Natural killer cell (primary cell): Measurements from ENCODE around the gene MAPK9. TPM values are rescaled to one million over a fixed set of nuclear protein-coding genes. Genes with fewer than 3 reads are reported as not detected.

Source experiments
- ATAC-seq, 3 donors: fragments of 150-1000 bp in 2 of 3; fragments of 200-7000 bp in 1 of 3; cut with Tn5 transposase; 1 replicate in 1 of 3; 2 replicates in 2 of 3; pipeline ENCODE4 v1.10.0; 2021; ENCODE audit warnings: mild to moderate bottlenecking in 2 of 3, moderate library complexity in 2 of 3
- DNase-seq, 2 donors: peaks; one replicate each; pipeline versions ENCODE4 v3.0.0 to v3.0.0-alpha.2; 2013 to 2021; ENCODE audit warnings: mixed read lengths in 1 of 2
- H3K27ac ChIP-seq: one replicate; pipeline ENCODE4 v1.5.1; 2013; ENCODE audit warnings: mild to moderate bottlenecking, low read length
- H3K27me3 ChIP-seq: one replicate; pipeline ENCODE4 v1.6.1; 2013; ENCODE audit warnings: low read length; ENCODE audit not compliant: control insufficient read depth, insufficient read depth
- H3K36me3 ChIP-seq: one replicate; pipeline ENCODE4 v1.6.1; 2013; ENCODE audit warnings: low read length; ENCODE audit not compliant: control insufficient read depth, insufficient read depth
- H3K4me1 ChIP-seq: one replicate; pipeline ENCODE4 v1.6.1; 2013; ENCODE audit warnings: low read length; ENCODE audit not compliant: control insufficient read depth, insufficient read depth
- H3K4me3 ChIP-seq: one replicate; pipeline ENCODE4 v1.5.1; 2013; ENCODE audit warnings: low read length
- H3K9me3 ChIP-seq: one replicate; pipeline ENCODE4 v1.6.1; 2013; ENCODE audit warnings: low read length; ENCODE audit not compliant: control insufficient read depth, insufficient read depth
- H3K27ac Mint-ChIP-seq, 2 donors: one replicate each; pipeline ENCODE4 v1.8.0; 2022; ENCODE audit warnings: mild to moderate bottlenecking in 2 of 2, mixed read lengths in 2 of 2, moderate library complexity in 1 of 2
- H3K27me3 Mint-ChIP-seq, 2 donors: one replicate each; pipeline ENCODE4 v1.8.0; 2022; ENCODE audit warnings: low read depth in 2 of 2, mixed read lengths in 2 of 2
- H3K36me3 Mint-ChIP-seq: one replicate; pipeline ENCODE4 v1.8.0; 2022; ENCODE audit warnings: mixed read lengths
- H3K4me1 Mint-ChIP-seq, 2 donors: one replicate each; pipeline ENCODE4 v1.8.0; 2022; ENCODE audit warnings: mixed read lengths in 2 of 2
- H3K4me3 Mint-ChIP-seq: one replicate; pipeline ENCODE4 v1.8.0; 2022; ENCODE audit warnings: mild to moderate bottlenecking, moderate library complexity, mixed read lengths
- H3K9me3 Mint-ChIP-seq, 2 donors: one replicate each; pipeline ENCODE4 v1.8.0; 2022; ENCODE audit warnings: mixed read lengths in 2 of 2
- WGBS: methylation state at CpG from one replicate; pipeline ENCODE4 v1.1.7; 2013; ENCODE audit warnings: missing lambda C conversion rate; ENCODE audit not compliant: insufficient coverage; 5-methylcytosine and 5-hydroxymethylcytosine counted together
- intact Hi-C: fragments of 100-400 bp; cut with micrococcal nuclease; formaldehyde crosslinking; loops from one replicate; pipeline ENCODE4 v1.14.2; 2022
- total RNA-seq, 4 donors: library from RNA; stranded (reverse); fragments of 120-200 nt in 1 of 4; gene quantifications; one replicate each; pipeline versions ENCODE4 v1.2.3 to v1.2.4, GENCODE V29; 2013 to 2022
- TF ChIP-seq, protein P1 (sequence below): fragments of 200-600 bp; IDR thresholded peaks from one replicate; pipeline ENCODE4 v1.8.0; 2022; ENCODE audit warnings: antibody characterized with exemption

Gene MAPK9
- total RNA-seq, 3 donors from 2014 or later (not counting 1 experiment from before 2014, with no cell fraction given): 34.1 to 48.5 (median 40.4) TPM

DNA sequence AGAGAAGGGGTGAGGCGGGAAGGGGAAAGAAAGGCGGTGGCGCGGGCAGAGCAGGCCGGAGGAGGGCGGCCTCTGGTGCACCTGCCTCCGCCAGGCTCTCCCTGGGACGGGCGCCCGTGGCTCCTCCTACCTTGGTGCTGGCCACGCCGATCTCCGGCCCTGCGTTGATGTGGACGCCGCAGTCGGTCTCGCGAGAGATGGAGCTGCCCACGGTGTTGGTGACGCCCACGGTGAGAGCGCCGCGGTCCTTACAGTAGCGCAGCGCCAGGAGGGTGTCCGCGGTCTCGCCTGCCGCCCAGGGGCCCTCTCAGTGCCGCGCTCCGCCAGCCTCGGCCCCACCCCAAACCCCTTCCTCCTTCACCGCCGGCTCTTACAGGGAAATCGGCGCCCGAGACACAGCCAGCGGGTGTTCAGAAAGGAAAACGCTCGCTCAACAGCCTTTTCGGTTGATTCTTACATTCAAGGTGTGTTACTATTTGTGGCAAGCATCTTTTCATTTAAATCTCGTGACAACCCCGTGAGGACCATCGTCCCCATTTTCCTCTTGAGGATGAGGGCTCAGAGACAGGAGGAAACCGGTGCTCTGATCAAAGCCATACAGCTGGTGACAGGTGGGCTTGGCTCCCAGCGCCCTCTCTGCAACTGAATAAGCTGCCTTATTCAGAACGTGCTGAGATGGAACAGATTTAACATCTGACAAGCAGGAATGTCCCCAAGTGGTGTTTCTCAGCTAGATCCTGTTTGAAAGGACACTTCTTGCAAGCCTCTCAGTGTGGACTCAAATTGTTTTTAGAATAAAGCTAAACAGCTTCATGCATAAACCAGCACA, 22.0 kb upstream of the MAPK9 start:
- Mint-ChIP-seq H3K9me3 (no peaks in the 10 kb centered on the region), H3K36me3 (no peaks in the 10 kb centered on the region), H3K4me3 (peak overlapping the region; percentile 52), H3K27me3 (peaks cover 0 to 5% of the 10 kb centered on the region in 2 donors), H3K4me1 (no peaks in the 10 kb centered on the region), H3K27ac (peak overlapping the region; percentile 27 to 61)
- Histone ChIP-seq H3K27me3 (no peaks in the 10 kb centered on the region), H3K27ac (no peak overlapping the region), H3K36me3 (no peaks in the 10 kb centered on the region), H3K9me3 (no peaks in the 10 kb centered on the region), H3K4me3 (no peak overlapping the region), H3K4me1 (no peaks in the 10 kb centered on the region)
- ATAC-seq (peak; percentile 34 to 95 (median 89)), DNase-seq (peak in 1 of 2 donors; percentile 49)
- 89% methylated on average over 50 of the region's 50 CpGs for WGBS
- TF ChIP-seq, protein P1, sequence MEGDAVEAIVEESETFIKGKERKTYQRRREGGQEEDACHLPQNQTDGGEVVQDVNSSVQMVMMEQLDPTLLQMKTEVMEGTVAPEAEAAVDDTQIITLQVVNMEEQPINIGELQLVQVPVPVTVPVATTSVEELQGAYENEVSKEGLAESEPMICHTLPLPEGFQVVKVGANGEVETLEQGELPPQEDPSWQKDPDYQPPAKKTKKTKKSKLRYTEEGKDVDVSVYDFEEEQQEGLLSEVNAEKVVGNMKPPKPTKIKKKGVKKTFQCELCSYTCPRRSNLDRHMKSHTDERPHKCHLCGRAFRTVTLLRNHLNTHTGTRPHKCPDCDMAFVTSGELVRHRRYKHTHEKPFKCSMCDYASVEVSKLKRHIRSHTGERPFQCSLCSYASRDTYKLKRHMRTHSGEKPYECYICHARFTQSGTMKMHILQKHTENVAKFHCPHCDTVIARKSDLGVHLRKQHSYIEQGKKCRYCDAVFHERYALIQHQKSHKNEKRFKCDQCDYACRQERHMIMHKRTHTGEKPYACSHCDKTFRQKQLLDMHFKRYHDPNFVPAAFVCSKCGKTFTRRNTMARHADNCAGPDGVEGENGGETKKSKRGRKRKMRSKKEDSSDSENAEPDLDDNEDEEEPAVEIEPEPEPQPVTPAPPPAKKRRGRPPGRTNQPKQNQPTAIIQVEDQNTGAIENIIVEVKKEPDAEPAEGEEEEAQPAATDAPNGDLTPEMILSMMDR: no peak
- intact Hi-C loops: loop anchor here (10.0 kb wide), 1 partner anchor 109 kb away; the partner anchor contains the start of gene RASGEF1C

DNA sequence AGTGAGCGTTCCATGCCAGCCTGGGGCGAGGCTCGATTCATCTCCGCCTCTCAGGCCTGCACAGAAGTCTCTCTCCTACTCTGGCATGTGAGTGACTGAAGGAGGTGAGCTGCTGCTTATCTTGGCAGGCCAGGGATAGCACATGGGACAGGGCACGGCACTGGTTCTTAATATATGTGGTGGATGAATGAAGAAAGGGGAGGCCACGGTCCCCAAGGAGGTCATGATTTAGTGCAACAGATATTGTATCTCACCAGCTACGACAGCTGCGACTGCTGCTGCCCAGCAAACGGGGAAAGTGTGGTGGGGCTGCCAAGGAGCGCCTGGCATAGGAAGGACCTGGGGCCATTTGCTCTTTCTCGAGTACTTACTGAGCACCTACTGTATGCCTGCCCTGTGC, 19.3 kb upstream of the MAPK9 start:
- H3K27me3 ChIP-seq: no peaks in the 10 kb centered on the region
- H3K4me1 Mint-ChIP-seq: no peaks in the 10 kb centered on the region
- TF ChIP-seq, protein P1: no peak
- H3K36me3 Mint-ChIP-seq: no peaks in the 10 kb centered on the region
- H3K9me3 ChIP-seq: no peaks in the 10 kb centered on the region
- 93% methylated on average over 11 of the region's 11 CpGs for WGBS
- no peak overlapping the region for H3K4me3 ChIP-seq
- intact Hi-C loops: loop anchor here (10.0 kb wide), 1 partner anchor 106 kb away; the partner anchor contains the start of gene RASGEF1C
- no peak overlapping the region for H3K27ac ChIP-seq
- peak overlapping the region; percentile 1 for H3K4me3 Mint-ChIP-seq
- no peaks in the 10 kb centered on the region for H3K9me3 Mint-ChIP-seq
- H3K27ac Mint-ChIP-seq: peak overlapping the region in 1 of 2 donors; percentile 6
- no peaks in the 10 kb centered on the region for H3K36me3 ChIP-seq
- no peaks in the 10 kb centered on the region for H3K27me3 Mint-ChIP-seq
- no peak for DNase-seq
- no peak for ATAC-seq
- H3K4me1 ChIP-seq: no peaks in the 10 kb centered on the region

DNA sequence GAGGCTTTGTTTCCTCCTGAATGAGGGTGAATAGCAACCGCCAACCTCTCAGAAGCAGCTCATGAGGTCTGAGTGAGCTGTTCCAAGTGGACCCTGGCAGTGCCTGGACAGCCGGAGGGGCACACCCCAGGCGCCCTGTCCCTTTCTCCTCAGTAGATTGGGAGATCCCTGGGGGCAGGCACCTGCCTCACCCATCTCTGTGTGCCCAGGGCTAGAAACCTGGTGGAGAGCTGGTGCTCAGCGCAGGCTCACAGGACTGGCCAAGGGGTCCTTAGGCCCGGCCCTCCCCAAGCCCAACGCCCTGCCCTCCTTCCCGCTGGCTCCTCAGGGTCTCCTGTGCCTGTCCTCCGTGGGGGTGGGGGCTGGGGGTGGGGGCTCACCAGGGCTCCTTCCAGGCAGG, 14.9 kb upstream of the MAPK9 start:
- H3K9me3 ChIP-seq: no peaks in the 10 kb centered on the region
- TF ChIP-seq, protein P1: no peak
- 89% methylated on average over 8 of the region's 8 CpGs for whole genome bisulfite sequencing
- Mint-ChIP-seq H3K27ac (no peak overlapping the region), H3K4me1 (no peaks in the 10 kb centered on the region), H3K36me3 (no peaks in the 10 kb centered on the region), H3K9me3 (no peaks in the 10 kb centered on the region), H3K27me3 (no peaks in the 10 kb centered on the region), H3K4me3 (no peak overlapping the region)
- ATAC-seq (no peak), DNase-seq (no peak)
- no peak overlapping the region for H3K4me3 ChIP-seq
- H3K36me3 ChIP-seq: no peaks in the 10 kb centered on the region
- H3K27me3 ChIP-seq: no peaks in the 10 kb centered on the region
- no peak overlapping the region for H3K27ac ChIP-seq
- intact Hi-C loops: no loop called here
- no peaks in the 10 kb centered on the region for H3K4me1 ChIP-seq
